Epithelial cell of proximal tubule (primary cell): ENCODE measurements around the gene ZNF710. TPM values are rescaled to one million over a fixed set of nuclear protein-coding genes. Genes with fewer than 3 reads are reported as not detected.

Source experiments
- DNase-seq: peaks from one replicate; pipeline ENCODE4 v3.0.0-alpha.2; 2011; ENCODE audit warnings: low read depth
- H3K4me3 ChIP-seq: 2 replicates; pipeline ENCODE4 v1.5.1; 2011; ENCODE audit warnings: low read depth, mild to moderate bottlenecking, low read length
- CTCF ChIP-seq: conservative IDR thresholded peaks from 2 replicates; pipeline ENCODE4 v1.5.1; 2012; ENCODE audit warnings: low read depth, mild to moderate bottlenecking, low read length
- total RNA-seq: library from RNA; depleted of rRNA; stranded (reverse); fragments of >200 nt; gene quantifications from 2 replicates; pipeline ENCODE4 v1.2.3, GENCODE V29; 2015

Gene ZNF710
- total RNA-seq, 1 donor from 2014 or later, result 11.4 TPM

- no peak overlapping the region for H3K4me3 ChIP-seq
- TF ChIP-seq CTCF, result no peak
- DNase-seq, result no peak
Observed at GRCh38 chr15:90072978-90073640, 72.0 kb downstream of the ZNF710 start.

- DNase-seq, result no peak
- H3K4me3 ChIP-seq, result no peak overlapping the region
- no peak for TF ChIP-seq CTCF
Observed at GRCh38 chr15:90074023-90074422, 72.9 kb downstream of the ZNF710 start.

GRCh38 chr15:90074916-90075315, 73.8 kb downstream of the ZNF710 start:
- DNase-seq, result no peak
- TF ChIP-seq CTCF, result no peak
- no peak overlapping the region for H3K4me3 ChIP-seq

GRCh38 chr15:90075420-90076289, 74.5 kb downstream of the ZNF710 start:
- no peak overlapping the region for H3K4me3 ChIP-seq
- TF ChIP-seq CTCF, result no peak
- DNase-seq, result no peak

GRCh38 chr15:90076716-90077115, 75.6 kb downstream of the ZNF710 start:
- no peak for TF ChIP-seq CTCF
- DNase-seq, result no peak
- no peak overlapping the region for H3K4me3 ChIP-seq

GRCh38 chr15:90078965-90079364, 77.8 kb downstream of the ZNF710 start:
- no peak for DNase-seq

More at GRCh38 chr15:90078965-90079364, 77.8 kb downstream of the ZNF710 start:
- H3K4me3 ChIP-seq, result no peak overlapping the region
- no peak for TF ChIP-seq CTCF
